Measurements from ENCODE around the gene APOO. TPM values are rescaled to one million over a fixed set of nuclear protein-coding genes. Genes with fewer than 3 reads are reported as not detected.

APOO gene
- total RNA-seq, 3 donors from 2014 or later: 19.2 to 38.7 (median 36.6) TPM

GRCh38 chrX:23945206-23945605, 37.5 kb upstream of the APOO start:
- ATAC-seq (no peak), DNase-seq (no peak)
- H3K4me3 ChIP-seq: no peak overlapping the region
- intact Hi-C loops (cut with DNase I, micrococcal nuclease): no loop called here
- TF ChIP-seq CTCF (IDR thresholded peaks at IDR 0.05): no peak
- H3K9me3 ChIP-seq: no peaks in the 10 kb centered on the region
- no peaks in the 10 kb centered on the region for H3K36me3 ChIP-seq (ENCODE audit: low read depth)
- no peaks in the 10 kb centered on the region for H3K4me1 ChIP-seq (ENCODE audit: low read depth)

- DNase-seq (no peak), ATAC-seq (no peak)
- no peak for TF ChIP-seq CTCF (IDR thresholded peaks at IDR 0.05)
- Histone ChIP-seq H3K36me3 (ENCODE audit: low read depth) (no peaks in the 10 kb centered on the region), H3K9me3 (no peaks in the 10 kb centered on the region), H3K4me3 (no peak overlapping the region), H3K4me1 (ENCODE audit: low read depth) (no peaks in the 10 kb centered on the region)
- intact Hi-C loops (cut with DNase I, micrococcal nuclease): no loop called here
Measured at GRCh38 chrX:23944234-23944633, 36.5 kb upstream of the APOO start.

- Histone ChIP-seq H3K9me3 (no peaks in the 10 kb centered on the region), H3K4me1 (ENCODE audit: low read depth) (no peaks in the 10 kb centered on the region), H3K4me3 (no peak overlapping the region), H3K36me3 (ENCODE audit: low read depth) (no peaks in the 10 kb centered on the region)
- DNase-seq (no peak), ATAC-seq (no peak)
- intact Hi-C loops (cut with DNase I, micrococcal nuclease): no loop called here
- no peak for TF ChIP-seq CTCF (IDR thresholded peaks at IDR 0.05)
Measured at GRCh38 chrX:23939203-23939602, 31.5 kb upstream of the APOO start.

- intact Hi-C loops (cut with DNase I, micrococcal nuclease): no loop called here
- no peaks in the 10 kb centered on the region for H3K9me3 ChIP-seq
- no peak overlapping the region for H3K4me3 ChIP-seq
- ATAC-seq (no peak), DNase-seq (no peak)
- H3K36me3 ChIP-seq (ENCODE audit: low read depth): no peaks in the 10 kb centered on the region
- H3K4me1 ChIP-seq (ENCODE audit: low read depth): no peaks in the 10 kb centered on the region
- no peak for TF ChIP-seq CTCF (IDR thresholded peaks at IDR 0.05)
Measured at GRCh38 chrX:23938690-23939089, 31.0 kb upstream of the APOO start.

- Histone ChIP-seq H3K4me1 (ENCODE audit: low read depth) (no peaks in the 10 kb centered on the region), H3K4me3 (no peak overlapping the region), H3K36me3 (ENCODE audit: low read depth) (no peaks in the 10 kb centered on the region), H3K9me3 (no peaks in the 10 kb centered on the region)
- intact Hi-C loops (cut with DNase I, micrococcal nuclease): no loop called here
- ATAC-seq (no peak), DNase-seq (no peak)
- TF ChIP-seq CTCF (IDR thresholded peaks at IDR 0.05): no peak
Measured at GRCh38 chrX:23937100-23937499, 29.4 kb upstream of the APOO start.

- intact Hi-C loops (cut with DNase I, micrococcal nuclease): no loop called here
- ATAC-seq: no peak
- Histone ChIP-seq H3K4me3 (no peak overlapping the region), H3K4me1 (ENCODE audit: low read depth) (no peaks in the 10 kb centered on the region), H3K9me3 (no peaks in the 10 kb centered on the region), H3K36me3 (ENCODE audit: low read depth) (no peaks in the 10 kb centered on the region)
- no peak for DNase-seq
- TF ChIP-seq CTCF (IDR thresholded peaks at IDR 0.05): no peak
Measured at GRCh38 chrX:23936180-23936579, 28.4 kb upstream of the APOO start.

Data from mucosa of descending colon (tissue), 3 donors.